RWPE2 (cell line): ENCODE measurements around the gene IRF6.

Experiments used
- ATAC-seq: fragments of 200-7000 bp; cut with Tn5 transposase; 3 replicates; pipeline ENCODE4 v1.9.1; 2021; ENCODE audit warnings: low read depth
- DNase-seq: peaks from one replicate; pipeline ENCODE4 v3.0.0-alpha.2; 2020; ENCODE audit warnings: low spot score
- H3K27ac ChIP-seq: fragments of 450-650 bp; 2 replicates; pipeline ENCODE4 v1.5.1; 2017; ENCODE audit warnings: mild to moderate bottlenecking; ENCODE audit not compliant: poor library complexity, severe bottlenecking
- H3K27me3 ChIP-seq: fragments of 250-450 bp; sonication (Bioruptor Pico); 2 replicates; pipeline ENCODE4 v1.5.1; 2021; ENCODE audit warnings: mild to moderate bottlenecking, moderate library complexity; ENCODE audit not compliant: insufficient read depth, poor library complexity, severe bottlenecking
- H3K36me3 ChIP-seq: fragments of 250-450 bp; sonication (Bioruptor Pico); 2 replicates; pipeline ENCODE4 v1.5.1; 2020; ENCODE audit warnings: low read depth, mild to moderate bottlenecking, moderate library complexity
- H3K4me1 ChIP-seq: fragments of 250-450 bp; sonication (Bioruptor Pico); 2 replicates; pipeline ENCODE4 v1.5.1; 2021; ENCODE audit warnings: mild to moderate bottlenecking, moderate library complexity; ENCODE audit not compliant: insufficient read depth, poor library complexity, severe bottlenecking
- H3K4me3 ChIP-seq: fragments of 250-450 bp; sonication (Bioruptor Pico); 2 replicates; pipeline ENCODE4 v1.5.1; 2021; ENCODE audit warnings: mild to moderate bottlenecking, moderate library complexity; ENCODE audit not compliant: severe bottlenecking
- H3K9me3 ChIP-seq: fragments of 250-450 bp; sonication (Bioruptor Pico); 2 replicates; pipeline ENCODE4 v1.5.1; 2021; ENCODE audit warnings: mild to moderate bottlenecking, moderate library complexity; ENCODE audit not compliant: severe bottlenecking
- CTCF ChIP-seq: fragments of 450-650 bp; IDR thresholded peaks from one replicate; pipeline ENCODE4 v1.5.1; 2017; ENCODE audit warnings: mild to moderate bottlenecking, moderate library complexity; ENCODE audit not compliant: poor library complexity, severe bottlenecking

The IRF6 gene

DNA sequence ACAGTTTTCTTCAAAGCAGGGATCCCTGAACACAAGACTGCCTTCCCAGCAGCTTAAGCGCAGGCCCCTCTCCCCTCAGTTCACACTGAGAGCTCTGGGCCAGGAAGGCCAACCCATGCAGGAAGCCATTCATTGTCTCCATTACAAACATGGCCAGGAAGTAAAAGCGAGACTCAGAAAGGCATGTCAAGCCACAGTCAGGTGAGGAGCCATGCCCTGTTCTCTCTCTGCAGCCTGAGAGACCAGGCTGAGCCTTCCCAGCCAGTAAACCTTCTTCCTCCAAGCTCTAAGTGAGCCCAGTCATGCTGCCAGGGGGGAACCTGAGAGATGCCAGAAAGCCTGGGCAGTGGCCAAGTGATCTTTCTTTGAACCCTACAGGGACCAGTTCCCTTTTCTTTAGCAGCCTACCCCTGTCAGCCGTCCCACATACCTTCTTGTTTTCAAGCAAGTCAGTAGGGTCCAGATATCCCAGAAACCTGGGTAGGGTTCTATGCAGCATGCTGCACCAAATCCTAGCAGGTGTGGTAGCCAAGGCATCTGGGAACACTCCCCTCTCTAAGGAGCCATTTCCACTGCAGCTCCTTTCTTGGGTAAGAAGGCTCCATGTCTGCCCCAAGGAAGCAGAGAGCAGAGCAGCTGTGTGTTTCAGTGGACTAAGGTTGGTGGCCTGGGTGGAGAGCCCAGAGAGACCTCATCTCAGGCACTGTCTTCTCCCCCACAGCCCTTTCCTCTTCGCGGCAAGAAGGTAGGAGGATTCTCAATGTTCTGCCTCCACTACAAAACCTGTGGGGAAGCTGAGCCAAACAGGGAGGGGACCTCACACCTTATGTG, 49.1 kb downstream of the IRF6 start:
- no peak for DNase-seq
- no peak for ATAC-seq
- H3K27me3 ChIP-seq, result no peaks in the 10 kb centered on the region

GRCh38 chr1:209755926-209756614, 49.9 kb downstream of the IRF6 start, which contains the start of gene TRAF3IP3:
TRAF3IP3 (plus strand) TSS chr1:209756053; CDS start chr1:209760040, 3,987 bp downstream.
- Histone ChIP-seq H3K4me1 (no peaks in the 10 kb centered on the region), H3K27ac (no peak within 1 kb of the TSS), H3K4me3 (no peak within 1 kb of the TSS), H3K36me3 (no peaks in the 10 kb centered on the region), H3K27me3 (no peaks in the 10 kb centered on the region), H3K9me3 (no peaks in the 10 kb centered on the region)
- no peak for DNase-seq
- no peak for TF ChIP-seq CTCF
- no peak for ATAC-seq

More for the DNA sequence above, 49.1 kb downstream of the IRF6 start:
- no peak for TF ChIP-seq CTCF
- no peaks in the 10 kb centered on the region for H3K4me1 ChIP-seq
- no peaks in the 10 kb centered on the region for H3K36me3 ChIP-seq
- no peak overlapping the region for H3K4me3 ChIP-seq
- no peak overlapping the region for H3K27ac ChIP-seq
- H3K9me3 ChIP-seq, result no peaks in the 10 kb centered on the region

- no peak for TF ChIP-seq CTCF
- Histone ChIP-seq H3K36me3 (no peaks in the 10 kb centered on the region), H3K4me1 (no peaks in the 10 kb centered on the region), H3K9me3 (no peaks in the 10 kb centered on the region), H3K4me3 (no peak overlapping the region), H3K27ac (no peak overlapping the region), H3K27me3 (no peaks in the 10 kb centered on the region)
- ATAC-seq, result no peak
- DNase-seq, result no peak
These were observed 50.7 kb downstream of the IRF6 start for GRCh38 chr1:209755256-209755655.

DNA sequence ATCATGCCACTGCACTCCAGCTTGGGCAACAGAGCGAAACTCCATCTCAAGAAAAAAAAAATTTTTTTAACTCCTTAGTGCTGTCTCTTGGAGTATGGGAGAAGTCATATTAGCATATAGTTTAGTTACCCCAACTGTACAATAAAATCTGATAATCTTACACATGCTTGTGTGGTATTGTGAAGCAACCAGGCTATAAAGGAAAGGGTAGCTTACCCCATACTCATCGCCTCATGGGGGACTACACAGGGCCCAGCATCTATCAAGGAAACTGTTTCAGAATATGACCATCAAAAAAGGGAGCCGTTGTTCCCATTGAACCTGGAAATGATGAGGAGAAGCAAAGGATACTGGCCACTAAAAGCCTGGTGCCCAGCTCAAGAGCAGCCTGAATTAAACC, 53.1 kb downstream of the IRF6 start:
- Histone ChIP-seq H3K4me3 (no peak overlapping the region), H3K36me3 (no peaks in the 10 kb centered on the region), H3K27ac (no peak overlapping the region), H3K27me3 (no peaks in the 10 kb centered on the region), H3K4me1 (peaks cover 3% of the 10 kb centered on the region), H3K9me3 (no peaks in the 10 kb centered on the region)
- DNase-seq (no peak), ATAC-seq (no peak)
- TF ChIP-seq CTCF, result no peak
